Karpas-422 (cell line): ENCODE results near the gene PIP4K2A. TPM values are rescaled to one million over a fixed set of nuclear protein-coding genes. Genes with fewer than 3 reads are reported as not detected.
"Not testable (repeated sequence)": the region's sequence is repeated elsewhere in the genome, so short reads cannot be mapped to it uniquely, and the experiment has no call there.

ENCODE experiments used
- DNase-seq: peaks from one replicate; pipeline ENCODE4 v3.0.0-alpha.2; 2015
- H2AFZ ChIP-seq: fragments of 200-600 bp; sonication (generic); 2 replicates; pipeline ENCODE4 v1.6.1; 2014; ENCODE audit warnings: antibody characterized with exemption, low read length, mixed read lengths
- H3K27ac ChIP-seq: fragments of 200-600 bp; sonication (generic); 2 replicates; pipeline ENCODE4 v1.5.1; 2014; ENCODE audit warnings: mild to moderate bottlenecking, low read length, moderate library complexity
- H3K27me3 ChIP-seq: fragments of 200-600 bp; sonication (generic); 2 replicates; pipeline ENCODE4 v1.6.1; 2014; ENCODE audit warnings: low read length, mixed read lengths
- H3K36me3 ChIP-seq: fragments of 200-600 bp; sonication (generic); 2 replicates; pipeline ENCODE4 v1.6.1; 2014; ENCODE audit warnings: low read length, mixed read lengths; ENCODE audit not compliant: insufficient read depth
- H3K4me1 ChIP-seq: fragments of 200-600 bp; sonication (generic); 2 replicates; pipeline ENCODE4 v1.6.1; 2014; ENCODE audit warnings: mild to moderate bottlenecking, low read length, mixed read lengths
- H3K4me2 ChIP-seq: fragments of 200-600 bp; sonication (generic); 2 replicates; pipeline ENCODE4 v1.6.1; 2014; ENCODE audit warnings: low read length, low read depth, mild to moderate bottlenecking; ENCODE audit not compliant: poor library complexity, severe bottlenecking
- H3K4me3 ChIP-seq: fragments of 200-600 bp; sonication (generic); 2 replicates; pipeline ENCODE4 v1.5.1; 2014; ENCODE audit warnings: mild to moderate bottlenecking, antibody characterized with exemption, low read length, mixed read lengths
- H3K79me2 ChIP-seq: fragments of 200-600 bp; sonication (generic); 2 replicates; pipeline ENCODE4 v1.6.1; 2014; ENCODE audit warnings: mild to moderate bottlenecking, low read length, mixed read lengths
- H3K9ac ChIP-seq: fragments of 200-600 bp; sonication (generic); 2 replicates; pipeline ENCODE4 v1.6.0; 2014; ENCODE audit warnings: low read length
- H3K9me2 ChIP-seq: fragments of 200-600 bp; sonication (generic), shearing (Covaris generic); replicated peaks from 2 replicates; pipeline ENCODE4 v1.6.0; 2014; ENCODE audit warnings: mild to moderate bottlenecking, low read length, moderate library complexity; ENCODE audit not compliant: insufficient read depth
- H3K9me3 ChIP-seq: fragments of 300-700, 200-600 bp; sonication (generic); 2 replicates; pipeline ENCODE4 v1.6.1; 2014; ENCODE audit warnings: low read length, mixed read lengths
- H4K20me1 ChIP-seq: fragments of 200-600 bp; sonication (generic); 2 replicates; pipeline ENCODE4 v1.6.1; 2014; ENCODE audit warnings: mild to moderate bottlenecking, antibody characterized with exemption, low read length, low read depth; ENCODE audit not compliant: insufficient read depth
- total RNA-seq: library from RNA; depleted of rRNA; stranded (reverse); fragments of >200 nt; shearing (Covaris generic); gene quantifications from 2 replicates; pipeline ENCODE4 v1.2.3, GENCODE V29; 2014; ENCODE audit warnings: low replicate concordance

PIP4K2A gene
- total RNA-seq, 1 experiment from 2014 or later = 32.6 TPM

- not testable (repeated sequence) for H3K9ac ChIP-seq, H3K27ac ChIP-seq, H3K36me3 ChIP-seq, H4K20me1 ChIP-seq, H3K4me3 ChIP-seq, H3K27me3 ChIP-seq, H2AFZ ChIP-seq, H3K9me3 ChIP-seq, DNase-seq, H3K4me2 ChIP-seq, H3K4me1 ChIP-seq, H3K79me2 ChIP-seq, H3K9me2 ChIP-seq
Measured at GRCh38 chr10:22514414-22514758, 200.0 kb downstream of the PIP4K2A start.

GRCh38 chr10:22513483-22514413 lies 200.6 kb downstream of the PIP4K2A start:
- not testable (repeated sequence) for H3K27ac ChIP-seq, H2AFZ ChIP-seq, H3K36me3 ChIP-seq, H3K9ac ChIP-seq, H3K4me1 ChIP-seq, H3K79me2 ChIP-seq, DNase-seq, H3K9me2 ChIP-seq, H3K9me3 ChIP-seq, H3K27me3 ChIP-seq, H3K4me3 ChIP-seq, H4K20me1 ChIP-seq, H3K4me2 ChIP-seq

GRCh38 chr10:22512015-22512414 lies 202.4 kb downstream of the PIP4K2A start:
- H3K27ac ChIP-seq, H3K4me2 ChIP-seq, H4K20me1 ChIP-seq, H3K9ac ChIP-seq, H3K79me2 ChIP-seq, H3K9me2 ChIP-seq, H3K4me1 ChIP-seq, H3K36me3 ChIP-seq, H3K27me3 ChIP-seq, DNase-seq, H3K9me3 ChIP-seq, H2AFZ ChIP-seq, H3K4me3 ChIP-seq: not testable (repeated sequence)

- H3K36me3 ChIP-seq, H3K27ac ChIP-seq, H3K9me2 ChIP-seq, H3K9ac ChIP-seq, H4K20me1 ChIP-seq, H3K27me3 ChIP-seq, H2AFZ ChIP-seq, H3K79me2 ChIP-seq, DNase-seq, H3K4me2 ChIP-seq, H3K4me3 ChIP-seq, H3K9me3 ChIP-seq, H3K4me1 ChIP-seq: not testable (repeated sequence)
Measured at GRCh38 chr10:22508214-22508613, 206.2 kb downstream of the PIP4K2A start.

GRCh38 chr10:22505911-22506685 lies 208.3 kb downstream of the PIP4K2A start:
- Histone ChIP-seq H3K4me3 (no peak overlapping the region), H4K20me1 (no peaks in the 10 kb centered on the region), H2AFZ (no peak overlapping the region), H3K9me3 (no peaks in the 10 kb centered on the region), H3K9ac (no peak overlapping the region), H3K9me2 (no peaks in the 10 kb centered on the region), H3K4me2 (no peak overlapping the region), H3K27ac (no peak overlapping the region), H3K27me3 (no peaks in the 10 kb centered on the region), H3K36me3 (no peaks in the 10 kb centered on the region), H3K4me1 (no peaks in the 10 kb centered on the region), H3K79me2 (no peaks in the 10 kb centered on the region)
- no peak for DNase-seq

- no peaks in the 10 kb centered on the region for H3K36me3 ChIP-seq
- no peaks in the 10 kb centered on the region for H3K9me3 ChIP-seq
- no peak for DNase-seq
- no peaks in the 10 kb centered on the region for H3K9me2 ChIP-seq
- no peaks in the 10 kb centered on the region for H3K27me3 ChIP-seq
- no peaks in the 10 kb centered on the region for H3K79me2 ChIP-seq
- H3K4me3 ChIP-seq = no peak overlapping the region
- no peak overlapping the region for H2AFZ ChIP-seq
- no peak overlapping the region for H3K27ac ChIP-seq
- H3K9ac ChIP-seq = no peak overlapping the region
- H3K4me1 ChIP-seq = no peaks in the 10 kb centered on the region
- no peaks in the 10 kb centered on the region for H4K20me1 ChIP-seq
- H3K4me2 ChIP-seq = no peak overlapping the region
Measured at GRCh38 chr10:22504766-22505165, 209.6 kb downstream of the PIP4K2A start.

- Histone ChIP-seq H3K27ac (no peak overlapping the region), H3K36me3 (no peaks in the 10 kb centered on the region), H3K9me3 (no peaks in the 10 kb centered on the region), H3K4me1 (no peaks in the 10 kb centered on the region), H3K79me2 (no peaks in the 10 kb centered on the region), H3K9me2 (no peaks in the 10 kb centered on the region), H2AFZ (no peak overlapping the region), H3K4me2 (no peak overlapping the region), H3K27me3 (no peaks in the 10 kb centered on the region), H4K20me1 (no peaks in the 10 kb centered on the region), H3K4me3 (no peak overlapping the region), H3K9ac (no peak overlapping the region)
- DNase-seq = no peak
Measured at GRCh38 chr10:22503315-22504088, 210.9 kb downstream of the PIP4K2A start.

GRCh38 chr10:22501863-22502262 lies 212.5 kb downstream of the PIP4K2A start:
- Histone ChIP-seq H3K9me2 (no peaks in the 10 kb centered on the region), H3K9me3 (no peaks in the 10 kb centered on the region), H4K20me1 (no peaks in the 10 kb centered on the region), H3K4me2 (no peak overlapping the region), H3K36me3 (no peaks in the 10 kb centered on the region), H3K27me3 (no peaks in the 10 kb centered on the region), H3K4me3 (no peak overlapping the region), H3K9ac (no peak overlapping the region), H3K4me1 (no peaks in the 10 kb centered on the region), H3K79me2 (no peaks in the 10 kb centered on the region), H2AFZ (no peak overlapping the region), H3K27ac (no peak overlapping the region)
- no peak for DNase-seq
